ENCODE results near the gene OR2H2.

The OR2H2 gene

GRCh38 chr6:29626948-29627754 lies 42.2 kb downstream of the OR2H2 start (continued):
- TF ChIP-seq ZBTB11 (tag by site-specific recombination; conservative IDR thresholded peaks at IDR 0.05; ENCODE audit: low read depth) (no peak), MZF1 (tag by site-specific recombination; IDR thresholded peaks at IDR 0.05; ENCODE audit: borderline replicate concordance) (no peak), GFI1B (tag by site-specific recombination; IDR thresholded peaks at IDR 0.05) (no peak), ZNF174 (tag by site-specific recombination; IDR thresholded peaks at IDR 0.05) (no peak), ZNF776 (tag by site-specific recombination; IDR thresholded peaks at IDR 0.05; ENCODE audit: borderline replicate concordance) (no peak), ZBTB48 (tag by site-specific recombination; IDR thresholded peaks at IDR 0.05) (no peak)
- TF ChIP-seq, protein P1, sequence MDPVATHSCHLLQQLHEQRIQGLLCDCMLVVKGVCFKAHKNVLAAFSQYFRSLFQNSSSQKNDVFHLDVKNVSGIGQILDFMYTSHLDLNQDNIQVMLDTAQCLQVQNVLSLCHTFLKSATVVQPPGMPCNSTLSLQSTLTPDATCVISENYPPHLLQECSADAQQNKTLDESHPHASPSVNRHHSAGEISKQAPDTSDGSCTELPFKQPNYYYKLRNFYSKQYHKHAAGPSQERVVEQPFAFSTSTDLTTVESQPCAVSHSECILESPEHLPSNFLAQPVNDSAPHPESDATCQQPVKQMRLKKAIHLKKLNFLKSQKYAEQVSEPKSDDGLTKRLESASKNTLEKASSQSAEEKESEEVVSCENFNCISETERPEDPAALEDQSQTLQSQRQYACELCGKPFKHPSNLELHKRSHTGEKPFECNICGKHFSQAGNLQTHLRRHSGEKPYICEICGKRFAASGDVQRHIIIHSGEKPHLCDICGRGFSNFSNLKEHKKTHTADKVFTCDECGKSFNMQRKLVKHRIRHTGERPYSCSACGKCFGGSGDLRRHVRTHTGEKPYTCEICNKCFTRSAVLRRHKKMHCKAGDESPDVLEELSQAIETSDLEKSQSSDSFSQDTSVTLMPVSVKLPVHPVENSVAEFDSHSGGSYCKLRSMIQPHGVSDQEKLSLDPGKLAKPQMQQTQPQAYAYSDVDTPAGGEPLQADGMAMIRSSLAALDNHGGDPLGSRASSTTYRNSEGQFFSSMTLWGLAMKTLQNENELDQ (tag by site-specific recombination; IDR thresholded peaks at IDR 0.05; ENCODE audit: low read depth), result no peak

GRCh38 chr6:29627755-29628418 lies 43.0 kb downstream of the OR2H2 start:
- H3K4me3 ChIP-seq (ENCODE audit: low read depth, low read length), result peak overlapping the region; percentile 38
- ChIA-PET CTCF (interaction anchor here (0.6 to 4.3 kb wide), 12 partner anchors 8 to 778 kb away, joined by 3 to 19 read pairs (median 4); no protein-coding TSS in a partner anchor), POLR2A (interaction anchor here (0.5 to 3.2 kb wide), 17 partner anchors 14 to 869 kb away, joined by 3 to 18 read pairs (median 4); no protein-coding TSS in a partner anchor)
- peaks cover 5 to 26% of the 10 kb centered on the region in 2 experiments; a peak in 2 of 3 replicates for H3K36me3 ChIP-seq (ENCODE audit: control insufficient read depth in 2 of 2, insufficient read depth in 1 of 2, low read length in 2 of 2)
- peak overlapping the region; percentile 57; the same call in 1 of the 2 replicates for H3K27ac ChIP-seq (ENCODE audit: extremely low read depth, low read depth, low read length)
- peaks cover 16% of the 10 kb centered on the region for H3K4me1 ChIP-seq (ENCODE audit: control insufficient read depth, insufficient read depth, low read length)
- H3K9me3 ChIP-seq (ENCODE audit: control insufficient read depth, insufficient read depth, low read depth, low read length), result no peaks in the 10 kb centered on the region
- TF ChIP-seq ZNF837 (tag by site-specific recombination; IDR thresholded peaks at IDR 0.05), result no peak
- TF ChIP-seq ZNF560 (tag by site-specific recombination; IDR thresholded peaks at IDR 0.05; ENCODE audit: borderline replicate concordance), result no peak
- no peak for TF ChIP-seq OSR2 (tag by site-specific recombination; IDR thresholded peaks at IDR 0.05)
- TF ChIP-seq KLF1 (tag by site-specific recombination; IDR thresholded peaks at IDR 0.05), result peak; percentile 95
- TF ChIP-seq EGR2 (tag by site-specific recombination; IDR thresholded peaks at IDR 0.05; ENCODE audit: low read depth), result peak; percentile 95
- peak; percentile 64; the same call in 1 of the 2 replicates for TF ChIP-seq GLIS1 (tag by site-specific recombination; IDR thresholded peaks at IDR 0.05)
- TF ChIP-seq ZNF324 (tag by site-specific recombination; IDR thresholded peaks at IDR 0.05), result no peak
- TF ChIP-seq ZNF280D (tag by site-specific recombination; IDR thresholded peaks at IDR 0.05), result no peak
- TF ChIP-seq ZNF654 (tag by site-specific recombination; IDR thresholded peaks at IDR 0.05; ENCODE audit: low read depth), result no peak
- no peak for TF ChIP-seq SALL2 (tag by site-specific recombination; IDR thresholded peaks at IDR 0.05; ENCODE audit: borderline replicate concordance)
- TF ChIP-seq ZNF664 (tag by site-specific recombination; IDR thresholded peaks at IDR 0.05), result no peak
- TF ChIP-seq IKZF3 (tag by site-specific recombination; IDR thresholded peaks at IDR 0.05), result no peak
- TF ChIP-seq ZNF132 (tag by site-specific recombination; IDR thresholded peaks at IDR 0.05; ENCODE audit: borderline replicate concordance), result no peak
- TF ChIP-seq KLF7 (tag by site-specific recombination; IDR thresholded peaks at IDR 0.05; ENCODE audit: borderline replicate concordance), result no peak
- TF ChIP-seq ZNF223 (tag by site-specific recombination; IDR thresholded peaks at IDR 0.05), result no peak
- no peak for TF ChIP-seq KLF10 (tag by site-specific recombination; IDR thresholded peaks at IDR 0.05)
- TF ChIP-seq HOXA7 (CRISPR knock-in tag; IDR thresholded peaks at IDR 0.05; ENCODE audit: borderline replicate concordance), result no peak
- TF ChIP-seq SP3 (tag by site-specific recombination; IDR thresholded peaks at IDR 0.05), result peak; percentile 97
- TF ChIP-seq ZNF544 (tag by site-specific recombination; IDR thresholded peaks at IDR 0.05), result no peak
- TF ChIP-seq ZNF248 (tag by site-specific recombination; IDR thresholded peaks at IDR 0.05), result no peak
- 0 out of 2 replicates have a peak, but pooled peaks have one; percentile 17 for TF ChIP-seq YY1 (tag by site-specific recombination; IDR thresholded peaks at IDR 0.05)
